Measurements from ENCODE around the gene NHLH2. TPM values are rescaled to one million over a fixed set of nuclear protein-coding genes. Genes with fewer than 3 reads are reported as not detected.

NHLH2 gene
- total RNA-seq, 1 experiment from 2014 or later = not detected

DNA sequence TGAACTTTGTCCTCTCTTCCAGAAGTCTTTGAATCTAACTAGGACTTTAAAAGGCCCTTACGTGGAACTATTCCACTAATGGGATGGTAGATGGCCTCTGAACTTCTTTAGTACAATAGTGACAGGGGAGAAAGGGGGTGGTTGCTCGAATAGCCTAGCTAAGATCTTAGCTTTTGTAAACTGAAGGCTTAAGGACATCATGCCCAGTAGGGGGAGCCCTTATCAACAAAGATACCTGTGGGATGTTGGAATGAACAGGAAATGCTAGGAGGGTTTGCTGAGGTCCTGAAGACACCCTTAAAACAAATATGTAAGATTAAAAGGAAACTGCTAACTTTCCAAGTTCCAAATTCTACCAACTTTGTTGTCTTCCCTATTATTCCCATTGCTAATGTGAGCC, 33.2 kb downstream of the NHLH2 start:
- Histone ChIP-seq H3K4me1 (peaks cover 20% of the 10 kb centered on the region), H3K9me3 (no peaks in the 10 kb centered on the region), H3K36me3 (ENCODE audit: control insufficient read depth, insufficient read depth, low read length) (no peaks in the 10 kb centered on the region), H3K4me3 (ENCODE audit: low read depth, low read length) (no peak overlapping the region), H3K27me3 (replicated peaks; ENCODE audit: control insufficient read depth, insufficient read depth, low read length) (no peaks in the 10 kb centered on the region)
- no peak overlapping the region for H3K27ac Mint-ChIP-seq (ENCODE audit: unreplicated experiment)
- intact Hi-C loops (cut with micrococcal nuclease; ENCODE audit: unreplicated experiment) = loop anchor here (1.0 to 5.0 kb wide), 3 partner anchors 80 to 215 kb away; no protein-coding TSS in a partner anchor
- H3K36me3 Mint-ChIP-seq (ENCODE audit: insufficient read depth, unreplicated experiment) = no peaks in the 10 kb centered on the region
- no peak overlapping the region for H3K4me3 Mint-ChIP-seq (ENCODE audit: unreplicated experiment)
- H3K9me3 Mint-ChIP-seq (ENCODE audit: unreplicated experiment) = no peaks in the 10 kb centered on the region
- DNase-seq = peak; percentile 61 to 70
- BruUV-seq (replicated peaks) = no TSS peak
- H3K27me3 Mint-ChIP-seq (ENCODE audit: insufficient read depth, unreplicated experiment) = peaks cover 2% of the 10 kb centered on the region
- ChIA-PET POLR2A (no interaction called here), CTCF (interaction anchor here (0.6 to 1.0 kb wide), 6 partner anchors 17 to 304 kb away, joined by 3 to 9 read pairs (median 3); no protein-coding TSS in a partner anchor)
- no peaks in the 10 kb centered on the region for H3K4me1 Mint-ChIP-seq (ENCODE audit: low read depth, unreplicated experiment)
- TF ChIP-seq, protein P1, sequence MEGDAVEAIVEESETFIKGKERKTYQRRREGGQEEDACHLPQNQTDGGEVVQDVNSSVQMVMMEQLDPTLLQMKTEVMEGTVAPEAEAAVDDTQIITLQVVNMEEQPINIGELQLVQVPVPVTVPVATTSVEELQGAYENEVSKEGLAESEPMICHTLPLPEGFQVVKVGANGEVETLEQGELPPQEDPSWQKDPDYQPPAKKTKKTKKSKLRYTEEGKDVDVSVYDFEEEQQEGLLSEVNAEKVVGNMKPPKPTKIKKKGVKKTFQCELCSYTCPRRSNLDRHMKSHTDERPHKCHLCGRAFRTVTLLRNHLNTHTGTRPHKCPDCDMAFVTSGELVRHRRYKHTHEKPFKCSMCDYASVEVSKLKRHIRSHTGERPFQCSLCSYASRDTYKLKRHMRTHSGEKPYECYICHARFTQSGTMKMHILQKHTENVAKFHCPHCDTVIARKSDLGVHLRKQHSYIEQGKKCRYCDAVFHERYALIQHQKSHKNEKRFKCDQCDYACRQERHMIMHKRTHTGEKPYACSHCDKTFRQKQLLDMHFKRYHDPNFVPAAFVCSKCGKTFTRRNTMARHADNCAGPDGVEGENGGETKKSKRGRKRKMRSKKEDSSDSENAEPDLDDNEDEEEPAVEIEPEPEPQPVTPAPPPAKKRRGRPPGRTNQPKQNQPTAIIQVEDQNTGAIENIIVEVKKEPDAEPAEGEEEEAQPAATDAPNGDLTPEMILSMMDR (IDR thresholded peaks at IDR 0.05; ENCODE audit: insufficient read depth in 1 of 2, low read depth in 1 of 2, low read length in 1 of 2, severe bottlenecking in 1 of 2, unreplicated experiment in 1 of 2) = peak; percentile 46 to 59

DNA sequence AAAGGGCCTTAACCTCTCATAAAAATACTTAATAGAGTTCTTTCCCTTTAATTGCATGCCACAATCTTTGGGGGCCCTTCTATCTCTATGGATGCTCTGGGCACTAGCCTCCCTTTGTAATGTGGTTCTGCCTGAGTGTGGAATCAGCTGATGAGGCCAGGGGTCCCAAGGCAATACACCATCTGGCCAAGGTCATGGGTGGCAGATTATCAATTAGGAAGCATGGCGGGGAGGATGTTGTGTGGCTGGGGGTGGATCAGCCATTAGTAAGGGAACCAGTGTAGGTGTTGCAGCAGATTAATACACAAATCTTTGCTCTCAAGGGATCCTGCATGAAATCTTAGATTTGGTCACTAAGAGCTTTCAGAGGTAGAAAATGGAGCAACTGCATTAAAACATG, 35.3 kb downstream of the NHLH2 start:
- CTCF ChIA-PET = interaction anchor here (1.8 kb wide), 1 partner anchor 215 kb away, joined by 3 read pairs; no protein-coding TSS in a partner anchor
- H3K27me3 ChIP-seq (replicated peaks; ENCODE audit: control insufficient read depth, insufficient read depth, low read length) = no peaks in the 10 kb centered on the region
- peaks cover 2% of the 10 kb centered on the region for H3K27me3 Mint-ChIP-seq (ENCODE audit: insufficient read depth, unreplicated experiment)
- no peak overlapping the region for H3K27ac Mint-ChIP-seq (ENCODE audit: unreplicated experiment)
- no peaks in the 10 kb centered on the region for H3K36me3 Mint-ChIP-seq (ENCODE audit: insufficient read depth, unreplicated experiment)
- no peaks in the 10 kb centered on the region for H3K4me1 Mint-ChIP-seq (ENCODE audit: low read depth, unreplicated experiment)
- no peaks in the 10 kb centered on the region for H3K9me3 ChIP-seq
- BruUV-seq (replicated peaks) = no TSS peak
- H3K9me3 Mint-ChIP-seq (ENCODE audit: unreplicated experiment) = no peaks in the 10 kb centered on the region
- no peak for DNase-seq
- intact Hi-C loops (cut with micrococcal nuclease; ENCODE audit: unreplicated experiment) = loop anchor here (5.0 kb wide), 2 partner anchors 82 to 217 kb away; no protein-coding TSS in a partner anchor
- no peak overlapping the region for H3K4me3 Mint-ChIP-seq (ENCODE audit: unreplicated experiment)
- peaks cover 5% of the 10 kb centered on the region for H3K4me1 ChIP-seq
- no peaks in the 10 kb centered on the region for H3K36me3 ChIP-seq (ENCODE audit: control insufficient read depth, insufficient read depth, low read length)
- TF ChIP-seq, protein P1 (IDR thresholded peaks at IDR 0.05; ENCODE audit: insufficient read depth in 1 of 2, low read depth in 1 of 2, low read length in 1 of 2, severe bottlenecking in 1 of 2, unreplicated experiment in 1 of 2) = no peak
- H3K4me3 ChIP-seq (ENCODE audit: low read depth, low read length) = no peak overlapping the region
- POLR2A ChIA-PET = no interaction called here

DNA sequence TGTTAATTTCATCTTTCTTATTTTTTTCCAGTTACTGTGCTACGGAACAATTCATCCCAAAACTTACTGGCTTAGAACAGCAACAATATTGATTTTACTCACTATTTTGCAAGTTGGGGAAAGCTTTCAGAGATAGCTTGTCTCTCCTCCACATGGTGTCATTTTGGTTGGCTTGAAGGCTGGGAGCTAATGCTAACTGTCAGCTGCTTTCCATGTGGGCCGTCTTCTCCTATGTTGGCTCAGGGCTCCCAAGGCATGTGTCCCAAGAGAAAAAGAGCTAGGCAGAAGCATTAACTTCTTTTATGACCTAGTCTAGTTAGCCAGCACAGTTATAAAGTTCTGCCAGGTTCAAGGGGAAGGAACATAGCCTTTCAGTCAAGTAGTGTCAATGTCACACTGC, 38.5 kb downstream of the NHLH2 start:
- TF ChIP-seq, protein P1 (IDR thresholded peaks at IDR 0.05; ENCODE audit: insufficient read depth in 1 of 2, low read depth in 1 of 2, low read length in 1 of 2, severe bottlenecking in 1 of 2, unreplicated experiment in 1 of 2) = no peak
- no TSS peak for BruUV-seq (replicated peaks)
- H3K36me3 Mint-ChIP-seq (ENCODE audit: insufficient read depth, unreplicated experiment) = no peaks in the 10 kb centered on the region
- DNase-seq = no peak
- no peaks in the 10 kb centered on the region for H3K9me3 Mint-ChIP-seq (ENCODE audit: unreplicated experiment)
- Histone ChIP-seq H3K36me3 (ENCODE audit: control insufficient read depth, insufficient read depth, low read length) (no peaks in the 10 kb centered on the region), H3K4me3 (ENCODE audit: low read depth, low read length) (no peak overlapping the region), H3K9me3 (no peaks in the 10 kb centered on the region), H3K27me3 (replicated peaks; ENCODE audit: control insufficient read depth, insufficient read depth, low read length) (no peaks in the 10 kb centered on the region), H3K4me1 (no peaks in the 10 kb centered on the region)
- no peak overlapping the region for H3K4me3 Mint-ChIP-seq (ENCODE audit: unreplicated experiment)
- intact Hi-C loops (cut with micrococcal nuclease; ENCODE audit: unreplicated experiment) = no loop called here
- H3K27ac Mint-ChIP-seq (ENCODE audit: unreplicated experiment) = no peak overlapping the region
- H3K27me3 Mint-ChIP-seq (ENCODE audit: insufficient read depth, unreplicated experiment) = peaks cover 2% of the 10 kb centered on the region
- ChIA-PET POLR2A (no interaction called here), CTCF (interaction anchor here (0.6 kb wide), 1 partner anchor 29 kb away, joined by 5 read pairs; no protein-coding TSS in a partner anchor)
- no peaks in the 10 kb centered on the region for H3K4me1 Mint-ChIP-seq (ENCODE audit: low read depth, unreplicated experiment)

Measured in Caco-2 (cell line).